ENCODE data around the gene HIVEP3. TPM values are rescaled to one million over a fixed set of nuclear protein-coding genes. Genes with fewer than 3 reads are reported as not detected.

HIVEP3 gene
- total RNA-seq, 1 experiment from 2014 or later, result 6.0 TPM

GRCh38 chr1:41913014-41913413 is 5.7 kb downstream of the HIVEP3 start:
- ChIA-PET POLR2A (no interaction called here), CTCF (no interaction called here)
- in situ Hi-C loops (cut with HindIII; ENCODE audit: low pct_unique_long_range_greater_than_20kb, low sequenced_read_pairs), result no loop called here

GRCh38 chr1:41908288-41908895 is 10.3 kb downstream of the HIVEP3 start:
- no peak for TF ChIP-seq POLR2AphosphoS5 (IDR thresholded peaks at IDR 0.05; ENCODE audit: low read depth, low read length)
- no peak for TF ChIP-seq CTCF (IDR thresholded peaks at IDR 0.05)
- no peak for TF ChIP-seq REST (IDR thresholded peaks at IDR 0.05; ENCODE audit: insufficient read depth in 1 of 2, low read depth in 2 of 2, low read length in 1 of 2)
- no peak for TF ChIP-seq SIN3A (IDR thresholded peaks at IDR 0.05; ENCODE audit: borderline replicate concordance, insufficient read depth, low read depth, low read length)
- no peak for TF ChIP-seq TCF7L2 (IDR thresholded peaks at IDR 0.05; ENCODE audit: low read depth, low read length)
- 0 out of 2 replicates have a peak, but pooled peaks cover 2% of the 10 kb centered on the region for H3K27me3 ChIP-seq (ENCODE audit: control insufficient read depth, insufficient read depth, low read length)
- no peak overlapping the region for H3K4me3 ChIP-seq (ENCODE audit: low read depth in 2 of 2, low read length in 2 of 2)
- peaks cover 4% of the 10 kb centered on the region; the same call in 1 of the 2 replicates for H3K4me1 ChIP-seq (ENCODE audit: control insufficient read depth, insufficient read depth, low read length)
- H3K36me3 ChIP-seq (ENCODE audit: control insufficient read depth, insufficient read depth, low read length), result no peaks in the 10 kb centered on the region
- H3K27ac ChIP-seq (ENCODE audit: low read length), result no peak overlapping the region
- DNase-seq (ENCODE audit: low read depth, low spot score) (no peak), ATAC-seq (no peak)
- intact Hi-C loops (cut with micrococcal nuclease; ENCODE audit: unreplicated experiment) (no loop called here), in situ Hi-C loops (cut with HindIII; ENCODE audit: low pct_unique_long_range_greater_than_20kb, low sequenced_read_pairs) (no loop called here)
- H3K9me3 ChIP-seq (ENCODE audit: control insufficient read depth, insufficient read depth, low read depth, low read length), result peaks cover 22% of the 10 kb centered on the region
- BruUV-seq (replicated peaks), result no TSS peak
- ChIA-PET CTCF (no interaction called here), POLR2A (no interaction called here)

More at GRCh38 chr1:41913014-41913413, 5.7 kb downstream of the HIVEP3 start:
- Histone ChIP-seq H3K9me3 (ENCODE audit: control insufficient read depth, insufficient read depth, low read depth, low read length) (peaks cover 22% of the 10 kb centered on the region), H3K27me3 (ENCODE audit: control insufficient read depth, insufficient read depth, low read length) (0 out of 2 replicates have a peak, but pooled peaks cover 2% of the 10 kb centered on the region), H3K4me1 (ENCODE audit: control insufficient read depth, insufficient read depth, low read length) (peaks cover 9% of the 10 kb centered on the region), H3K27ac (ENCODE audit: low read length) (no peak overlapping the region), H3K4me3 (ENCODE audit: low read depth in 2 of 2, low read length in 2 of 2) (no peak overlapping the region), H3K36me3 (ENCODE audit: control insufficient read depth, insufficient read depth, low read length) (no peaks in the 10 kb centered on the region)
- intact Hi-C loops (cut with micrococcal nuclease; ENCODE audit: unreplicated experiment), result no loop called here
- ATAC-seq (no peak), DNase-seq (ENCODE audit: low read depth, low spot score) (no peak)
- no TSS peak for BruUV-seq (replicated peaks)
- TF ChIP-seq POLR2AphosphoS5 (IDR thresholded peaks at IDR 0.05; ENCODE audit: low read depth, low read length) (no peak), SIN3A (IDR thresholded peaks at IDR 0.05; ENCODE audit: borderline replicate concordance, insufficient read depth, low read depth, low read length) (no peak), CTCF (IDR thresholded peaks at IDR 0.05) (no peak), TCF7L2 (IDR thresholded peaks at IDR 0.05; ENCODE audit: low read depth, low read length) (no peak), REST (IDR thresholded peaks at IDR 0.05; ENCODE audit: insufficient read depth in 1 of 2, low read depth in 2 of 2, low read length in 1 of 2) (no peak)

Measured in Panc1 (cell line).